ENCODE measurements around the gene THNSL1. TPM values are rescaled to one million over a fixed set of nuclear protein-coding genes. Genes with fewer than 3 reads are reported as not detected.

Gene THNSL1
- total and polyA plus RNA-seq, 2 of the 13 experiments (the other 11 are each of a cell fraction or from before 2014, with no cell fraction given) = 1.3 to 3.8 TPM

GRCh38 chr10:25016376-25017153, at the start of gene THNSL1 (continued):
- TF ChIP-seq HNF4G (IDR thresholded peaks at IDR 0.05; ENCODE audit: borderline replicate concordance, low read depth, low read length) (peak; percentile 85), HNF4G (CRISPR knock-in tag; IDR thresholded peaks at IDR 0.05; ENCODE audit: borderline replicate concordance, low read depth) (peak; percentile 90), HIVEP1 (CRISPR knock-in tag; IDR thresholded peaks at IDR 0.05) (peak; percentile 65; the same call in 1 of the 2 replicates), ZNF639 (CRISPR knock-in tag; conservative IDR thresholded peaks at IDR 0.05) (0 out of 2 replicates have a peak, but pooled peaks have one; percentile 30), ZHX1 (CRISPR knock-in tag; IDR thresholded peaks at IDR 0.05; ENCODE audit: low read depth) (peak; percentile 56; the same call in 1 of the 2 replicates), IRF2 (CRISPR knock-in tag; IDR thresholded peaks at IDR 0.05) (peak; percentile 80; the same call in 1 of the 2 replicates), ZBED4 (CRISPR knock-in tag; IDR thresholded peaks at IDR 0.05; ENCODE audit: borderline replicate concordance) (no peak), ZNF234 (CRISPR knock-in tag; conservative IDR thresholded peaks at IDR 0.05) (peak; percentile 26), ZSCAN31 (CRISPR knock-in tag; IDR thresholded peaks at IDR 0.05; ENCODE audit: low read depth) (peak; percentile 91), ZNF816 (CRISPR knock-in tag; IDR thresholded peaks at IDR 0.05; ENCODE audit: borderline replicate concordance) (peak; percentile 93; the same call in 1 of the 2 replicates), ZNF614 (CRISPR knock-in tag; IDR thresholded peaks at IDR 0.05; ENCODE audit: borderline replicate concordance) (0 out of 2 replicates have a peak, but pooled peaks have one; percentile 16), EED (CRISPR knock-in tag; IDR thresholded peaks at IDR 0.05) (peak; percentile 86; the same call in 1 of the 2 replicates), ZNF180 (CRISPR knock-in tag; IDR thresholded peaks at IDR 0.05; ENCODE audit: borderline replicate concordance, low read depth) (0 out of 2 replicates have a peak, but pooled peaks have one; percentile 36), ETS1 (CRISPR knock-in tag; IDR thresholded peaks at IDR 0.05) (peak; percentile 92; the same call in 1 of the 2 replicates), TFDP2 (CRISPR knock-in tag; IDR thresholded peaks at IDR 0.05) (peak; percentile 82)
